H9 (cell line): ENCODE results near the gene CFAP299. TPM values are rescaled to one million over a fixed set of nuclear protein-coding genes. Genes with fewer than 3 reads are reported as not detected.

ENCODE experiments used
- DNase-seq: peaks from one replicate; pipeline ENCODE4 v3.0.0-alpha.2; 2017
- H2AFZ ChIP-seq: one replicate; pipeline ENCODE4 v1.6.1; 2013; ENCODE audit warnings: mild to moderate bottlenecking, low read length, control low read depth, moderate library complexity
- H2AK5ac ChIP-seq: 2 replicates; pipeline ENCODE4 v1.6.1; 2013; ENCODE audit warnings: low read length, control low read depth, mixed read lengths; ENCODE audit not compliant: insufficient read length
- H2BK120ac ChIP-seq: one replicate; pipeline ENCODE4 v1.6.1; 2013; ENCODE audit warnings: low read depth, mild to moderate bottlenecking, low read length, control low read depth, inconsistent platforms; ENCODE audit not compliant: poor library complexity, severe bottlenecking
- H2BK12ac ChIP-seq: 2 replicates; pipeline ENCODE4 v1.6.1; 2013; ENCODE audit warnings: low read length, control low read depth, mixed read lengths, low read depth; ENCODE audit not compliant: insufficient read length
- H2BK15ac ChIP-seq: 2 replicates; pipeline ENCODE4 v1.6.1; 2013; ENCODE audit warnings: low read depth, low read length, control low read depth
- H2BK20ac ChIP-seq: one replicate; pipeline ENCODE4 v1.6.1; 2013; ENCODE audit warnings: low read depth, mild to moderate bottlenecking, low read length, control low read depth, inconsistent platforms; ENCODE audit not compliant: poor library complexity, severe bottlenecking
- H2BK5ac ChIP-seq: 2 replicates; pipeline ENCODE4 v1.6.1; 2013; ENCODE audit warnings: low read length, control low read depth, mixed read lengths; ENCODE audit not compliant: insufficient read length
- H3K14ac ChIP-seq: 2 replicates; pipeline ENCODE4 v1.6.1; 2013; ENCODE audit warnings: low read length, control low read depth; ENCODE audit not compliant: insufficient read depth
- H3K18ac ChIP-seq: 2 replicates; pipeline ENCODE4 v1.6.1; 2013; ENCODE audit warnings: low read depth, mild to moderate bottlenecking, mixed read lengths, low read length, control low read depth; ENCODE audit not compliant: insufficient read length
- H3K23ac ChIP-seq: 2 replicates; pipeline ENCODE4 v1.6.1; 2013; ENCODE audit warnings: low read length, control low read depth, mixed read lengths, low read depth; ENCODE audit not compliant: insufficient read length
- H3K23me2 ChIP-seq: 2 replicates; pipeline ENCODE4 v1.6.1; 2013; ENCODE audit warnings: low read depth, mild to moderate bottlenecking, mixed read lengths, low read length, control low read depth; ENCODE audit not compliant: insufficient read length, poor library complexity, severe bottlenecking
- H3K27ac ChIP-seq: 2 replicates; pipeline ENCODE4 v1.5.1; 2013; ENCODE audit warnings: low read length, control low read depth, mixed read lengths, low read depth; ENCODE audit not compliant: insufficient read length
- H3K27me3 ChIP-seq: 2 replicates; pipeline ENCODE4 v1.6.1; 2013; ENCODE audit warnings: low read length, control low read depth, inconsistent platforms; ENCODE audit not compliant: insufficient read depth
- H3K4ac ChIP-seq: 2 replicates; pipeline ENCODE4 v1.6.1; 2013; ENCODE audit warnings: low read depth, mild to moderate bottlenecking, control low read depth, inconsistent platforms, low read length, moderate library complexity
- H3K4me1 ChIP-seq: 2 replicates; pipeline ENCODE4 v1.6.1; 2013; ENCODE audit warnings: low read length, control low read depth, inconsistent platforms; ENCODE audit not compliant: insufficient read depth
- H3K4me2 ChIP-seq: 2 replicates; pipeline ENCODE4 v1.6.1; 2013; ENCODE audit warnings: low read length, control low read depth, mixed read lengths; ENCODE audit not compliant: insufficient read length, insufficient read depth
- H3K56ac ChIP-seq: 2 replicates; pipeline ENCODE4 v1.6.1; 2013; ENCODE audit warnings: low read depth, mild to moderate bottlenecking, mixed read lengths, low read length, control low read depth; ENCODE audit not compliant: insufficient read length
- H3K79me1 ChIP-seq: 2 replicates; pipeline ENCODE4 v1.6.1; 2013; ENCODE audit warnings: low read depth, mild to moderate bottlenecking, moderate library complexity, low read length, control low read depth, inconsistent platforms; ENCODE audit not compliant: insufficient read depth, poor library complexity, severe bottlenecking
- H3K79me2 ChIP-seq: 2 replicates; pipeline ENCODE4 v1.6.1; 2013; ENCODE audit warnings: low read length, control low read depth, inconsistent platforms; ENCODE audit not compliant: insufficient read depth
- H3K9ac ChIP-seq: 2 replicates; pipeline ENCODE4 v1.6.1; 2013; ENCODE audit warnings: low read length, control low read depth, mixed read lengths; ENCODE audit not compliant: insufficient read length; ENCODE audit errors: extremely low read depth
- H3K9me3 ChIP-seq: one replicate; pipeline ENCODE4 v1.6.1; 2013; ENCODE audit warnings: low read depth, low read length, inconsistent platforms; ENCODE audit not compliant: control insufficient read depth
- H3T11ph ChIP-seq: one replicate; pipeline ENCODE4 v1.6.1; 2013; ENCODE audit warnings: mild to moderate bottlenecking, low read length, control low read depth, inconsistent platforms
- H4K20me1 ChIP-seq: one replicate; pipeline ENCODE4 v1.6.1; 2013; ENCODE audit not compliant: control insufficient read depth, insufficient read length, insufficient read depth
- H4K5ac ChIP-seq: 2 replicates; pipeline ENCODE4 v1.6.1; 2013; ENCODE audit warnings: low read depth, mild to moderate bottlenecking, mixed read lengths, low read length, control low read depth; ENCODE audit not compliant: insufficient read length
- H4K8ac ChIP-seq: replicated peaks from 2 replicates; pipeline ENCODE4 v1.6.1; 2013; ENCODE audit warnings: low read length, control low read depth, mixed read lengths, low read depth; ENCODE audit not compliant: insufficient read length
- H4K91ac ChIP-seq: 2 replicates; pipeline ENCODE4 v1.6.1; 2013; ENCODE audit warnings: low read depth, mild to moderate bottlenecking, moderate library complexity, mixed read lengths, low read length, control low read depth; ENCODE audit not compliant: insufficient read length
- H3K27ac Mint-ChIP-seq, 3 experiments: 2 replicates in 2 of 3; 3 replicates in 1 of 3; pipeline ENCODE4 v1.8.0; 2020 to 2021; ENCODE audit warnings: mixed read lengths in 3 of 3, mild to moderate bottlenecking in 1 of 3, moderate library complexity in 1 of 3
- H3K27me3 Mint-ChIP-seq: 2 replicates; pipeline ENCODE4 v1.8.0; 2021; ENCODE audit warnings: low read depth, mild to moderate bottlenecking, moderate library complexity, mixed read lengths
- H3K36me3 Mint-ChIP-seq, 3 experiments: 2 replicates in 2 of 3; 3 replicates in 1 of 3; pipeline ENCODE4 v1.8.0; 2020 to 2021; ENCODE audit warnings: low read depth in 3 of 3, mixed read lengths in 3 of 3; ENCODE audit not compliant: insufficient read depth in 1 of 3
- H3K4me1 Mint-ChIP-seq, 2 experiments: 2 replicates each; pipeline ENCODE4 v1.8.0; 2020; ENCODE audit warnings: mixed read lengths in 2 of 2
- H3K4me3 Mint-ChIP-seq, 2 experiments: 2 replicates in 1 of 2; 3 replicates in 1 of 2; pipeline ENCODE4 v1.8.0; 2020 to 2021; ENCODE audit warnings: mild to moderate bottlenecking in 2 of 2, mixed read lengths in 2 of 2, moderate library complexity in 1 of 2
- H3K9me3 Mint-ChIP-seq, 2 experiments: 2 replicates in 1 of 2; 3 replicates in 1 of 2; pipeline ENCODE4 v1.8.0; 2020; ENCODE audit warnings: mild to moderate bottlenecking in 2 of 2, mixed read lengths in 2 of 2, moderate library complexity in 1 of 2
- WGBS: extraction: QIAGEN DNeasy Blood & Tissue Kit; methylation state at CpG from one replicate; pipeline ENCODE4 v1.1.7; 2013; ENCODE audit warnings: missing lambda C conversion rate, low lambda C conversion rate, mixed read lengths; ENCODE audit not compliant: insufficient read length; ENCODE audit errors: extremely low coverage; 5-methylcytosine and 5-hydroxymethylcytosine counted together
- total RNA-seq: library from RNA; stranded (reverse); gene quantifications from 2 replicates; pipeline ENCODE4 v1.2.1, GENCODE V29; 2021
- TF ChIP-seq, protein P1 (sequence below): fragments of 200-600 bp; sonication (generic); conservative IDR thresholded peaks from 3 replicates; pipeline ENCODE4 v1.8.0; 2021; ENCODE audit warnings: antibody characterized with exemption, mild to moderate bottlenecking

The CFAP299 gene
- total RNA-seq, 1 experiment from 2014 or later: not detected

DNA sequence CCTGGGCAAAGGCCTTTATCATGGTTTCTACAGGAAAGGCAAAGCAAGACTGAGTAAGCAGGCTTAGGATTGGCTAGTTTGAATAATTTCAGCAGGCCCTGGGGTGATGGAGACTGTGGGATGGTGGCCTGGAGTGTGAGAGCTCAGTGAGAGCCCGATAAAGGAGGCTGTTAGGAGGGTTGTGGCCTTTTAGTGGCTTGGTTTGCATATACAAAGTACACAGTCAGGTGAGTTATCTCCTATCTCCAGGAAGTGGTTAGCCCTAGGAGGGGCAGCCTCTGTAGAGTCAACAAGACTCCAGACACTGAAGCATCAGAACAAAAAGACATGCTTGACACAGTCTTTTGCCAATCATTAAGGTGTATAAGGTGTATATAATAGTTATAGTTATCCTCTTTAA, 157.2 kb downstream of the CFAP299 start:
- peaks cover 24 to 28% of the 10 kb centered on the region in 2 experiments for H3K9me3 Mint-ChIP-seq
- H3K79me2 ChIP-seq: no peaks in the 10 kb centered on the region
- H3K14ac ChIP-seq: no peak overlapping the region
- no peak overlapping the region for H4K91ac ChIP-seq
- no peaks in the 10 kb centered on the region for H3K79me1 ChIP-seq
- no peak overlapping the region for H3K9ac ChIP-seq
- H4K8ac ChIP-seq: no peak overlapping the region
- H2BK120ac ChIP-seq: no peak overlapping the region
- H3K56ac ChIP-seq: no peak overlapping the region
- H3K27ac ChIP-seq: no peak overlapping the region
- H3K27me3 ChIP-seq: no peaks in the 10 kb centered on the region
- no peak for DNase-seq
- H3K4me2 ChIP-seq: no peak overlapping the region
- H2AK5ac ChIP-seq: no peak overlapping the region
- no peak overlapping the region for H2BK12ac ChIP-seq
- WGBS: no CpG with 5 or more reads among the region's 1 CpG
- no peak overlapping the region for H3K23ac ChIP-seq
- TF ChIP-seq, protein P1, sequence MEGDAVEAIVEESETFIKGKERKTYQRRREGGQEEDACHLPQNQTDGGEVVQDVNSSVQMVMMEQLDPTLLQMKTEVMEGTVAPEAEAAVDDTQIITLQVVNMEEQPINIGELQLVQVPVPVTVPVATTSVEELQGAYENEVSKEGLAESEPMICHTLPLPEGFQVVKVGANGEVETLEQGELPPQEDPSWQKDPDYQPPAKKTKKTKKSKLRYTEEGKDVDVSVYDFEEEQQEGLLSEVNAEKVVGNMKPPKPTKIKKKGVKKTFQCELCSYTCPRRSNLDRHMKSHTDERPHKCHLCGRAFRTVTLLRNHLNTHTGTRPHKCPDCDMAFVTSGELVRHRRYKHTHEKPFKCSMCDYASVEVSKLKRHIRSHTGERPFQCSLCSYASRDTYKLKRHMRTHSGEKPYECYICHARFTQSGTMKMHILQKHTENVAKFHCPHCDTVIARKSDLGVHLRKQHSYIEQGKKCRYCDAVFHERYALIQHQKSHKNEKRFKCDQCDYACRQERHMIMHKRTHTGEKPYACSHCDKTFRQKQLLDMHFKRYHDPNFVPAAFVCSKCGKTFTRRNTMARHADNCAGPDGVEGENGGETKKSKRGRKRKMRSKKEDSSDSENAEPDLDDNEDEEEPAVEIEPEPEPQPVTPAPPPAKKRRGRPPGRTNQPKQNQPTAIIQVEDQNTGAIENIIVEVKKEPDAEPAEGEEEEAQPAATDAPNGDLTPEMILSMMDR: no peak
- peak overlapping the region in 1 of 3 experiments; percentile 31; a peak in 1 of 7 replicates for H3K27ac Mint-ChIP-seq
- H4K20me1 ChIP-seq: no peaks in the 10 kb centered on the region
- no peak overlapping the region for H2AFZ ChIP-seq
- H3K4me3 Mint-ChIP-seq: no peak overlapping the region
- H3K23me2 ChIP-seq: no peaks in the 10 kb centered on the region
- H3K4me1 ChIP-seq: no peaks in the 10 kb centered on the region
- H3K4ac ChIP-seq: no peak overlapping the region
- H3K36me3 Mint-ChIP-seq: peaks cover 20 to 34% (median 21%) of the 10 kb centered on the region in 3 experiments
- H3K18ac ChIP-seq: no peak overlapping the region
- H3K27me3 Mint-ChIP-seq: 0 out of 2 replicates have a peak, but pooled peaks cover 1% of the 10 kb centered on the region
- no peak overlapping the region for H2BK20ac ChIP-seq
- H2BK15ac ChIP-seq: no peak overlapping the region
- no peak overlapping the region for H3T11ph ChIP-seq
- H4K5ac ChIP-seq: no peak overlapping the region
- H3K9me3 ChIP-seq: peaks cover 10% of the 10 kb centered on the region
- no peak overlapping the region for H2BK5ac ChIP-seq
- H3K4me1 Mint-ChIP-seq: peaks cover 25 to 29% of the 10 kb centered on the region in 2 experiments
